Heart right ventricle (tissue), 16 donors: ENCODE data around the gene RAD51B. TPM values are rescaled to one million over a fixed set of nuclear protein-coding genes. Genes with fewer than 3 reads are reported as not detected.

Source experiments
- ATAC-seq, 8 donors: fragments of 200-7000 bp; cut with Tn5 transposase; one replicate each; pipeline ENCODE4 v1.9.1; 2020; ENCODE audit warnings: mild to moderate bottlenecking in 8 of 8, moderate library complexity in 8 of 8, moderate number of reproducible peaks in 1 of 8
- DNase-seq, 2 donors: peaks; one replicate each; pipeline ENCODE4 v3.0.0-alpha.2; 2020
- H3K27ac ChIP-seq, 10 donors: fragments of 200-600 bp; sonication (generic) in 2 of 10; one replicate each; pipeline versions ENCODE4 v1.5.0 to v1.8.0; 2020 to 2022; ENCODE audit warnings: mild to moderate bottlenecking in 3 of 10
- H3K27me3 ChIP-seq, 7 donors: fragments of 200-600 bp; one replicate each; pipeline ENCODE4 v1.8.0; 2021 to 2022; ENCODE audit warnings: mild to moderate bottlenecking in 2 of 7
- H3K36me3 ChIP-seq, 9 donors: fragments of 200-600 bp; sonication (generic) in 1 of 9; one replicate each; pipeline versions ENCODE4 v1.5.0 to v1.8.0; 2020 to 2022; ENCODE audit warnings: mild to moderate bottlenecking in 2 of 9
- H3K4me1 ChIP-seq, 9 donors: fragments of 200-600 bp; sonication (generic) in 1 of 9; one replicate each; pipeline versions ENCODE4 v1.5.0 to v1.8.0; 2020 to 2022; ENCODE audit warnings: mild to moderate bottlenecking in 4 of 9
- H3K4me3 ChIP-seq, 10 donors: fragments of 200-600 bp; sonication (generic) in 2 of 10; one replicate each; pipeline versions ENCODE4 v1.5.0 to v1.8.0; 2020 to 2022; ENCODE audit warnings: mild to moderate bottlenecking in 7 of 10, moderate library complexity in 2 of 10
- H3K9me3 ChIP-seq, 11 donors: fragments of 200-600 bp in 10 of 11; sonication (generic) in 2 of 11; one replicate each; pipeline versions ENCODE4 v1.5.0 to v1.8.0; 2013 to 2022; ENCODE audit warnings: mild to moderate bottlenecking in 2 of 11, control low read depth in 1 of 11, moderate library complexity in 1 of 11
- CTCF ChIP-seq, 9 donors: fragments of 200-600 bp; sonication (generic) in 2 of 9; IDR thresholded peaks; one replicate each; pipeline versions ENCODE4 v1.5.0 to v1.8.0; 2021 to 2022; ENCODE audit warnings: antibody characterized with exemption in 9 of 9, mild to moderate bottlenecking in 5 of 9, moderate library complexity in 1 of 9
- WGBS, 2 donors: extraction: QIAGEN DNeasy Blood & Tissue Kit; methylation state at CpG; one replicate each; pipeline ENCODE4 v1.1.7; 2013; ENCODE audit warnings: inconsistent platforms in 1 of 2; 5-methylcytosine and 5-hydroxymethylcytosine counted together
- intact Hi-C, 10 donors: fragments of 100-400 bp; cut with DNase I; formaldehyde crosslinking; loops; one replicate each; pipeline versions ENCODE4 v1.11.1 to v1.14.2; 2022
- polyA plus RNA-seq, 2 donors: library from polyadenylated mRNA; stranded (reverse); fragments of 200-250 nt; gene quantifications; one replicate each; pipeline ENCODE4 v1.2.3, GENCODE V29; 2013
- total RNA-seq, 10 donors: library from RNA; stranded (reverse); fragmentation: NEBNext Ultra II Directional in 3 of 10; extraction: Animal tissue kit (Norgen Biotek cat#: 25700) in 3 of 10; gene quantifications; one replicate each; pipeline versions ENCODE4 v1.2.1 to v1.2.4, GENCODE V29; 2021 to 2023
- donor health status: Arrhythmogenic right ventricular cardiomyopathy.
- donor health status: ischemic (EF 13 %, LVEDD 7.1; RV severe dilation, severe dysfunction).
- donor health status: healthy with polysubstance abuse.
- donor health status: DM: no; HTN: yes; CAD: no.
- donor health status: DM: no; HTN: no; CAD: no.
- donor health status: ischemic (EF 25% LVEDD 6.9; RV normal size, moderate dysfunction).
- donor health status: ischemic (EF 25% LVEDD 5.7; RV mildly dilated, moderate dysfunction).
- donor health status: healthy.
- donor health status: DM: yes; HTN: yes; CAD: no.
- donor health status: Ischemic cardiomyopathy.
- donor health status: ischemic (EF 35%, LVEDD 5.7; RV mildly dilated, moderate dysfunction).
- donor health status: nonischemic (EF 11% LVEDD 7.7; RV severe dilation, severe dysfunction).
- donor health status: DM: yes; HTN: yes; CAD: no.
- donor health status: PGD.
- donor health status: ischemic (EF 29% LVEDD 5.4; RV normal size, mild dysfunction).
- donor health status: nonischemic (EF 23%, LVEDD 6.1; RV moderate dilation, normal function).

Gene RAD51B
- total and polyA plus RNA-seq, 12 donors, result 0.88 to 8.6 (median 3.5) TPM

- H3K27me3 ChIP-seq, result no peaks in the 10 kb centered on the region
- WGBS, 2 donors, result 98% methylated on average over 5 of the region's 5 CpGs
- peaks cover 9 to 49% (median 38%) of the 10 kb centered on the region in 9 donors for H3K4me1 ChIP-seq
- no peak for ATAC-seq
- no peak overlapping the region for H3K4me3 ChIP-seq
- no peak for DNase-seq
- H3K9me3 ChIP-seq, result no peaks in the 10 kb centered on the region
- intact Hi-C loops, result no loop called here
- no peak for TF ChIP-seq CTCF (IDR thresholded peaks at IDR 0.05)
- no peaks in the 10 kb centered on the region for H3K36me3 ChIP-seq
- H3K27ac ChIP-seq, result no peak overlapping the region
Observed at GRCh38 chr14:68767248-68767645, 947.7 kb downstream of the RAD51B start.

DNA sequence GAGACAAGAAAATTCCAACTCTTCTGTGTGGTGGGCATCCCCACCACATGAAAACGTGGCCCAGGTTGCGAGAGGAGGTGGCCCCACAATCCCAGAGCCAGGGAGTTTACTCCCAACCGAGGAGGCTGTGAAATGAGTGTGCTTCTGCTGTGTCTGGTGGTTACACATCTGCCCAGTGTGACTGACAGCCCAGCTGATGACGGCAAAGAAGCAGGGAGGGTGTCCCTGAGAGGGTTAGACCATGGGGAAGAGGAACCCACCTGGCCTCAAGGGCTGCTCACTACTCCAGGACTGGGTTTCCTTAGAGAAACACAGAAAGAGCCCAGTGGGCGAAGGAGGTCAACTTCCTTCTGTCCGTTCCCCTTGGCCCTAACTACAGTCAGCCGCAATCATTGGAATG is 948.7 kb downstream of the RAD51B start:
- 91 to 94% methylated on average over 7 of the region's 7 CpGs for WGBS, 2 donors
- Histone ChIP-seq H3K9me3 (no peaks in the 10 kb centered on the region), H3K27ac (no peak overlapping the region), H3K36me3 (no peaks in the 10 kb centered on the region), H3K27me3 (no peaks in the 10 kb centered on the region), H3K4me3 (no peak overlapping the region), H3K4me1 (peaks cover 4 to 48% (median 35%) of the 10 kb centered on the region in 9 donors)
- no peak for TF ChIP-seq CTCF (IDR thresholded peaks at IDR 0.05)
- intact Hi-C loops, result no loop called here
- no peak for ATAC-seq
- DNase-seq, result no peak

DNA sequence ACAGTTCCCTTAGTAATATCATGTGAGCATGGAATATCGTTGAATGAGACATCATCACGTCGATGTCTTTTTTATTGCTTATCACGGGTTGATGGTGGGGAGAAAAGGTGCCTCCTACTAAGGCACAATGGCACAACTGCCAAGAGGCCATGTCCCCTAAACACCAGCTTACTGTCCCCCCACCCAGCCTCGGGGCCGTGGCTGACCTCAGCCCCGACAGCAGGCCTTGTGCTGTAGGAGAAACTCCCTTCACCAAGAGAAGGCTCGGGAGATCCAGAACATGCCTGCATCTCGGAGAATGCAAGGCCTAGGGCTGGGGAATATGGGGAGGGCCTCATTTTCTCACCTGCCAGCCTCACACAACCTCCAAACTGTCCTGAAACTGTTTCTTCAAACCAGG is 950.5 kb downstream of the RAD51B start:
- intact Hi-C loops, result no loop called here
- no peak for TF ChIP-seq CTCF (IDR thresholded peaks at IDR 0.05)
- ATAC-seq (no peak), DNase-seq (no peak)
- Histone ChIP-seq H3K27me3 (no peaks in the 10 kb centered on the region), H3K9me3 (peaks cover 0 to 5% (median 0%) of the 10 kb centered on the region in 11 donors), H3K4me1 (peaks cover 0 to 49% (median 23%) of the 10 kb centered on the region in 9 donors), H3K4me3 (no peak overlapping the region), H3K27ac (peak overlapping the region in 7 of 10 donors; percentile 72 to 91 (median 82)), H3K36me3 (no peaks in the 10 kb centered on the region)
- WGBS, 2 donors, result 95% methylated on average over 9 of the region's 9 CpGs

DNA sequence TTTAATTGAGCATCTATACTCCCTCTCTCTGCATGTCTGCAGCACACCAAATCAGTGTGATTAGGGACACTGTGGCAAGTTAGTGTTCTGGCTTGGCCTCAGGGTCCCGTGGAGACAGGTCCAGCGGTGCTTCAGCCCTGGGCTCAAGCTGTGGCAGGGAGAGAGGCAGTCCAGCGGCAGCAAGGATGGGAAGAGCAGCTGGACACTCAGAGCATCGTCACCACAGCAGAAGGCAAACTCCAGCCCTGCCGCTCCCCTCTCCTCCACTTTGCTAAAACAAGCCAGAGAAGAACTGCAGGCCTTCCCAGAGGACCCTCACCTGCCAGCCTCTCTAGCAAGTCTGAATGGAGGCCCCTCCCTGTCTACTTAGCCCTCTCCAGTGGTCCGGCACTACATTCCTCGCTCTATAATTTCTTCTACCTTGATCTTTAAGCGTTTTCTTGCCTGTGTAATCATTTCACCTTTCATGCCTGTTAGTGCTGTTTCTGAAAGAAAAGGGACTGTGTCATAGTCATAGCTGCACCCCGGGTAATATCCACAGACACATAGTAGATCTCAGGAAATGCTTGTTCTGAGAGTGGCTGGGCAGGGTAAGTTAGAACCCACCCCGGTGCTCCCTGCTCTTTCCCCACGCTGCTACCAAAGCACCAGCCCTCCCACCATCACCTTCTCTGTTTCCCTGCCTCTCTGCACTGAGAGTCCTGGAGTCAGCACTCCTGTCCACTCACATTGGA is 951.1 kb downstream of the RAD51B start:
- TF ChIP-seq CTCF (IDR thresholded peaks at IDR 0.05), result no peak
- intact Hi-C loops, result no loop called here
- Histone ChIP-seq H3K4me1 (peaks cover 0 to 51% (median 23%) of the 10 kb centered on the region in 9 donors), H3K27me3 (no peaks in the 10 kb centered on the region), H3K36me3 (no peaks in the 10 kb centered on the region), H3K9me3 (peaks cover 0 to 11% (median 2%) of the 10 kb centered on the region in 11 donors), H3K4me3 (no peak overlapping the region), H3K27ac (peak overlapping the region; percentile 37 to 91 (median 82))
- WGBS, 2 donors, result 83 to 86% methylated on average over 11 of the region's 11 CpGs
- ATAC-seq (no peak), DNase-seq (no peak)
